HG02970 (cell line): ENCODE data around the gene CDK14.

Experiments
- ATAC-seq: cut with Tn5 transposase; IDR thresholded peaks from one replicate; pipeline ENCODE4 v1.9.1; 2021; ENCODE audit warnings: mild to moderate bottlenecking, moderate library complexity, moderate number of reproducible peaks; ENCODE audit not compliant: unreplicated experiment, low FRiP score

The CDK14 gene

GRCh38 chr7:90832726-90833125 is 236.6 kb downstream of the CDK14 start:
- ATAC-seq = no peak

- ATAC-seq = no peak
These were observed 237.3 kb downstream of the CDK14 start for GRCh38 chr7:90833443-90833842.

- ATAC-seq = no peak
These were observed 238.7 kb downstream of the CDK14 start for GRCh38 chr7:90834771-90835170.

- ATAC-seq = no peak
These were observed 239.7 kb downstream of the CDK14 start for GRCh38 chr7:90835861-90836260.

- ATAC-seq = no peak
These were observed 240.8 kb downstream of the CDK14 start for GRCh38 chr7:90836937-90837336.

GRCh38 chr7:90838799-90839198 is 242.7 kb downstream of the CDK14 start:
- no peak for ATAC-seq

- ATAC-seq = no peak
These were observed 243.2 kb downstream of the CDK14 start for GRCh38 chr7:90839316-90839715.

GRCh38 chr7:90839727-90840291 is 243.7 kb downstream of the CDK14 start:
- no peak for ATAC-seq

GRCh38 chr7:90841759-90842429 is 245.8 kb downstream of the CDK14 start:
- ATAC-seq = no peak

- ATAC-seq = no peak
These were observed 246.3 kb downstream of the CDK14 start for GRCh38 chr7:90842430-90842788.

- no peak for ATAC-seq
These were observed 247.4 kb downstream of the CDK14 start for GRCh38 chr7:90843472-90843871.

- ATAC-seq = no peak
These were observed 248.3 kb downstream of the CDK14 start for GRCh38 chr7:90844421-90844820.

GRCh38 chr7:90846192-90846591 is 250.1 kb downstream of the CDK14 start:
- ATAC-seq = no peak

- ATAC-seq = no peak
These were observed 253.9 kb downstream of the CDK14 start for GRCh38 chr7:90850066-90850465.

- ATAC-seq = no peak
These were observed 254.3 kb downstream of the CDK14 start for GRCh38 chr7:90850471-90850870.

GRCh38 chr7:90853205-90853604 is 257.1 kb downstream of the CDK14 start:
- no peak for ATAC-seq

- ATAC-seq = no peak
These were observed 260.4 kb downstream of the CDK14 start for GRCh38 chr7:90856351-90857070.

- no peak for ATAC-seq
These were observed 261.5 kb downstream of the CDK14 start for GRCh38 chr7:90857603-90858002.

- ATAC-seq = no peak
These were observed 262.4 kb downstream of the CDK14 start for GRCh38 chr7:90858546-90858945.

- ATAC-seq = no peak
These were observed 263.4 kb downstream of the CDK14 start for GRCh38 chr7:90859521-90859920.

GRCh38 chr7:90864088-90864487 is 268.0 kb downstream of the CDK14 start:
- ATAC-seq = no peak

- no peak for ATAC-seq
These were observed 273.2 kb downstream of the CDK14 start for GRCh38 chr7:90869335-90869734.
